PC-3 (cell line): ENCODE results near the gene OLFML2B. TPM values are rescaled to one million over a fixed set of nuclear protein-coding genes. Genes with fewer than 3 reads are reported as not detected.
A peak's percentile ranks its signal among the peaks of the same experiment; 100 is the strongest.

Source experiments
- ATAC-seq: fragments of 200-7000 bp; cut with Tn5 transposase; 2 replicates; pipeline ENCODE4 v1.9.1; 2020; ENCODE audit warnings: mild to moderate bottlenecking, moderate library complexity
- BruUV-seq: library from RNA; stranded (reverse); fragments of 400-500 nt; replicated peaks from 2 replicates; lab custom pipeline; 2021; lab: Mats Ljungman, UMichigan
- CTCF ChIA-PET: fragments of 300-600 bp; sonication (Branson Sonifier 250); formaldehyde crosslinking; loops from one replicate; lab custom pipeline; 2022; ENCODE audit warnings: antibody characterized with exemption; lab: Charles Lee
- POLR2A ChIA-PET: fragments of 300-600 bp; sonication (Branson Sonifier 250); formaldehyde crosslinking; loops from one replicate; lab custom pipeline; 2022; ENCODE audit warnings: antibody characterized with exemption; ENCODE audit not compliant: unreplicated experiment; lab: Charles Lee
- DNase-seq: peaks from one replicate; pipeline ENCODE4 v3.0.0-alpha.2; 2015
- H2AFZ ChIP-seq: fragments of 300-600 bp; sonication (generic); 2 replicates; pipeline ENCODE4 v1.6.0; 2016; ENCODE audit warnings: antibody characterized with exemption, low read length
- H3F3A ChIP-seq: fragments of 300-600 bp; sonication (generic); one replicate; pipeline ENCODE4 v1.6.0; 2017; ENCODE audit warnings: antibody characterized with exemption, low read length, control low read depth, mild to moderate bottlenecking; ENCODE audit not compliant: unreplicated experiment
- H3K27ac ChIP-seq: fragments of 300-600 bp; sonication (generic); 2 replicates; pipeline ENCODE4 v1.5.1; 2016; ENCODE audit warnings: mild to moderate bottlenecking, low read length
- H3K27me3 ChIP-seq: fragments of 300-600 bp; sonication (generic); 2 replicates; pipeline ENCODE4 v1.6.1; 2016; ENCODE audit warnings: low read length, mixed read lengths
- H3K36me3 ChIP-seq: fragments of 300-600 bp; sonication (generic); 2 replicates; pipeline ENCODE4 v1.6.1; 2016; ENCODE audit warnings: low read depth, mixed run types, low read length, mixed read lengths
- H3K4me1 ChIP-seq: fragments of 300-600 bp; sonication (generic); 2 replicates; pipeline ENCODE4 v1.5.1; 2016; ENCODE audit warnings: low read length; ENCODE audit not compliant: insufficient read depth
- H3K4me2 ChIP-seq: fragments of 300-600 bp; sonication (generic); 2 replicates; pipeline ENCODE4 v1.6.0; 2016; ENCODE audit warnings: low read length
- H3K4me3 ChIP-seq: fragments of 300-600 bp; sonication (generic); 2 replicates; pipeline ENCODE4 v1.5.1; 2016; ENCODE audit warnings: mild to moderate bottlenecking, low read length, mixed read lengths
- H3K79me2 ChIP-seq: fragments of 300-600 bp; sonication (generic); 2 replicates; pipeline ENCODE4 v1.6.1; 2017; ENCODE audit warnings: low read length, mixed read lengths
- H3K9ac ChIP-seq: fragments of 300-600 bp; sonication (generic); 2 replicates; pipeline ENCODE4 v1.6.0; 2016; ENCODE audit warnings: mild to moderate bottlenecking, low read length
- H3K9me2 ChIP-seq: fragments of 300-600 bp; sonication (generic); replicated peaks from 2 replicates; pipeline ENCODE4 v1.6.1; 2016; ENCODE audit warnings: mixed run types, low read length, mixed read lengths
- H3K9me3 ChIP-seq: fragments of 300-600 bp; sonication (generic); 2 replicates; pipeline ENCODE4 v1.6.1; 2016; ENCODE audit warnings: low read length, mixed read lengths
- H4K20me1 ChIP-seq: fragments of 300-600 bp; sonication (generic); 2 replicates; pipeline ENCODE4 v1.6.1; 2016; ENCODE audit warnings: low read length, mixed read lengths
- CTCF ChIP-seq: fragments of 300-600 bp; sonication (generic); conservative IDR thresholded peaks from 2 replicates; pipeline ENCODE4 v1.5.1; 2017; ENCODE audit warnings: antibody characterized with exemption, low read depth, mild to moderate bottlenecking, low read length
- EZH2 ChIP-seq: fragments of 300-600 bp; sonication (generic); IDR thresholded peaks from one replicate; pipeline ENCODE4 v1.6.1; 2017; ENCODE audit warnings: antibody characterized with exemption, mild to moderate bottlenecking, low read length; ENCODE audit not compliant: unreplicated experiment
- EZH2phosphoT487 ChIP-seq: fragments of 300-600 bp; sonication (generic); IDR thresholded peaks from 2 replicates; pipeline ENCODE4 v1.6.1; 2018; ENCODE audit warnings: mild to moderate bottlenecking, antibody characterized with exemption, low read length, borderline replicate concordance
- intact Hi-C: fragments of 100-400 bp; cut with micrococcal nuclease; formaldehyde crosslinking; loops from 2 replicates; pipeline ENCODE4 v1.9.0; 2023
- total RNA-seq: library from RNA; depleted of rRNA; stranded (reverse); fragments of >200 nt; gene quantifications from 2 replicates; pipeline ENCODE4 v1.2.3, GENCODE V29; 2014

The OLFML2B gene
- total RNA-seq, 1 experiment from 2014 or later, result 1.4 TPM

- intact Hi-C loops, result loop anchor here (5.0 kb wide), 2 partner anchors 108 to 133 kb away; no protein-coding TSS in a partner anchor
Measured at GRCh38 chr1:162020150-162020549, 3.5 kb downstream of the OLFML2B start.

GRCh38 chr1:162019446-162019845 lies 4.2 kb downstream of the OLFML2B start:
- no peaks in the 10 kb centered on the region for H3F3A ChIP-seq
- H3K79me2 ChIP-seq, result no peaks in the 10 kb centered on the region
- no peaks in the 10 kb centered on the region for H3K36me3 ChIP-seq
- H3K9me3 ChIP-seq, result no peaks in the 10 kb centered on the region
- BruUV-seq, result no TSS peak
- CTCF ChIA-PET, result no interaction called here
- DNase-seq, result no peak
- no peak overlapping the region for H3K4me3 ChIP-seq
- no peak for ATAC-seq
- H3K4me2 ChIP-seq, result peak overlapping the region; percentile 21; the same call in 1 of the 2 replicates
- H3K27ac ChIP-seq, result peak overlapping the region; percentile 13; the same call in 1 of the 2 replicates
- H3K27me3 ChIP-seq, result no peaks in the 10 kb centered on the region
- intact Hi-C loops, result no loop called here
- H2AFZ ChIP-seq, result no peak overlapping the region
- POLR2A ChIA-PET, result interaction anchor here (0.6 kb wide), 1 partner anchor 16 kb away, joined by 5 read pairs; no protein-coding TSS in a partner anchor
- no peak for TF ChIP-seq EZH2
- TF ChIP-seq EZH2phosphoT487, result no peak
- no peak for TF ChIP-seq CTCF
- no peaks in the 10 kb centered on the region for H3K9me2 ChIP-seq
- no peaks in the 10 kb centered on the region for H4K20me1 ChIP-seq
- H3K4me1 ChIP-seq, result peaks cover 32% of the 10 kb centered on the region
- no peak overlapping the region for H3K9ac ChIP-seq

More at GRCh38 chr1:162020150-162020549, 3.5 kb downstream of the OLFML2B start:
- no peaks in the 10 kb centered on the region for H3K27me3 ChIP-seq
- no peak for TF ChIP-seq CTCF
- no peak for TF ChIP-seq EZH2phosphoT487
- no peak for TF ChIP-seq EZH2
- H3F3A ChIP-seq, result no peaks in the 10 kb centered on the region
- H2AFZ ChIP-seq, result no peak overlapping the region
- peaks cover 36% of the 10 kb centered on the region for H3K4me1 ChIP-seq
- H3K79me2 ChIP-seq, result no peaks in the 10 kb centered on the region
- no peak overlapping the region for H3K9ac ChIP-seq
- no TSS peak for BruUV-seq
- no peaks in the 10 kb centered on the region for H3K9me2 ChIP-seq
- no peak overlapping the region for H3K4me2 ChIP-seq
- ChIA-PET POLR2A (no interaction called here), CTCF (no interaction called here)
- ATAC-seq (no peak), DNase-seq (peak; percentile 35)
- H4K20me1 ChIP-seq, result no peaks in the 10 kb centered on the region
- no peaks in the 10 kb centered on the region for H3K9me3 ChIP-seq
- no peak overlapping the region for H3K27ac ChIP-seq
- H3K4me3 ChIP-seq, result no peak overlapping the region
- H3K36me3 ChIP-seq, result no peaks in the 10 kb centered on the region

- ChIA-PET POLR2A (interaction anchor here (0.6 kb wide), 1 partner anchor 15 kb away, joined by 5 read pairs; no protein-coding TSS in a partner anchor), CTCF (interaction anchor here (0.7 kb wide), 1 partner anchor 258 kb away, joined by 5 read pairs; no protein-coding TSS in a partner anchor)
- intact Hi-C loops, result no loop called here
- Histone ChIP-seq H4K20me1 (no peaks in the 10 kb centered on the region), H3K79me2 (no peaks in the 10 kb centered on the region), H3K9ac (no peak overlapping the region), H3K36me3 (no peaks in the 10 kb centered on the region), H3K27me3 (no peaks in the 10 kb centered on the region), H3K4me2 (peak overlapping the region; percentile 40; the same call in 1 of the 2 replicates), H2AFZ (no peak overlapping the region), H3K27ac (peak overlapping the region; percentile 43), H3K4me1 (peaks cover 30% of the 10 kb centered on the region), H3F3A (no peaks in the 10 kb centered on the region), H3K9me3 (no peaks in the 10 kb centered on the region), H3K4me3 (no peak overlapping the region), H3K9me2 (no peaks in the 10 kb centered on the region)
- ATAC-seq (peak; percentile 52), DNase-seq (peak; percentile 97)
- no peak for TF ChIP-seq EZH2
- TF ChIP-seq CTCF, result no peak
- no peak for TF ChIP-seq EZH2phosphoT487
- no TSS peak for BruUV-seq
Measured at GRCh38 chr1:162019006-162019405, 4.7 kb downstream of the OLFML2B start.
